Neural cell (in vitro differentiated cells): ENCODE data around the gene SLBP. TPM values are rescaled to one million over a fixed set of nuclear protein-coding genes. Genes with fewer than 3 reads are reported as not detected.

Source experiments
- H2AFZ ChIP-seq: fragments of 200-600, 300-800 bp; sonication (generic), shearing (Covaris generic); 2 replicates; pipeline ENCODE4 v1.6.0; 2014; ENCODE audit warnings: low read depth, mild to moderate bottlenecking, antibody characterized with exemption, low read length, moderate library complexity
- H3F3A ChIP-seq: fragments of 200-600 bp; shearing (Covaris generic); 2 replicates; pipeline ENCODE4 v1.6.1; 2016; ENCODE audit warnings: mild to moderate bottlenecking, moderate library complexity, mixed read lengths, antibody characterized with exemption, low read length; ENCODE audit not compliant: insufficient read depth, poor library complexity, severe bottlenecking
- H3K27ac ChIP-seq: fragments of 200-600, 300-800 bp; sonication (generic), shearing (Covaris generic); 2 replicates; pipeline ENCODE4 v1.5.1; 2014; ENCODE audit warnings: mild to moderate bottlenecking, low read length, moderate library complexity
- H3K27me3 ChIP-seq: fragments of 300-800, 200-600 bp; sonication (generic), shearing (Covaris generic); 2 replicates; pipeline ENCODE4 v1.6.0; 2014; ENCODE audit warnings: mild to moderate bottlenecking, low read depth, low read length, moderate library complexity; ENCODE audit not compliant: insufficient read depth
- H3K36me3 ChIP-seq: fragments of 300-800, 200-600 bp; sonication (generic), shearing (Covaris generic); 2 replicates; pipeline ENCODE4 v1.5.1; 2014; ENCODE audit warnings: mild to moderate bottlenecking, antibody characterized with exemption, low read length, moderate library complexity; ENCODE audit not compliant: insufficient read depth
- H3K4me2 ChIP-seq: fragments of 300-800, 200-600 bp; sonication (generic), shearing (Covaris generic); 2 replicates; pipeline ENCODE4 v1.6.0; 2014; ENCODE audit warnings: mild to moderate bottlenecking, low read length
- H3K4me3 ChIP-seq: fragments of 300-800, 200-600 bp; sonication (generic), shearing (Covaris generic); 2 replicates; pipeline ENCODE4 v1.5.1; 2014; ENCODE audit warnings: mild to moderate bottlenecking, low read length, moderate library complexity
- H3K79me2 ChIP-seq: fragments of 200-600 bp; shearing (Covaris generic); replicated peaks from 2 replicates; pipeline ENCODE4 v1.6.0; 2014; ENCODE audit warnings: mild to moderate bottlenecking, low read length, moderate library complexity; ENCODE audit not compliant: insufficient read depth
- H3K9ac ChIP-seq: fragments of 300-800, 200-600 bp; sonication (generic), shearing (Covaris generic); 2 replicates; pipeline ENCODE4 v1.6.1; 2016; ENCODE audit warnings: mild to moderate bottlenecking, low read length, mixed read lengths
- H3K9me2 ChIP-seq: fragments of 200-600 bp; shearing (Covaris generic); 2 replicates; pipeline ENCODE4 v1.6.1; 2016; ENCODE audit warnings: mild to moderate bottlenecking, low read length, mixed read lengths; ENCODE audit not compliant: insufficient read depth
- H3K9me3 ChIP-seq: fragments of 200-600, 300-800 bp; sonication (generic), shearing (Covaris generic); 2 replicates; pipeline ENCODE4 v1.6.1; 2016; ENCODE audit warnings: mild to moderate bottlenecking, mixed run types, low read length, moderate library complexity, mixed read lengths
- H4K20me1 ChIP-seq: fragments of 200-600 bp; shearing (Covaris generic); 2 replicates; pipeline ENCODE4 v1.6.1; 2016; ENCODE audit warnings: mild to moderate bottlenecking, mixed run types; ENCODE audit not compliant: insufficient read depth
- EP300 ChIP-seq: fragments of 450-650 bp; conservative IDR thresholded peaks from 2 replicates; pipeline ENCODE4 v1.6.1; 2014; ENCODE audit warnings: antibody characterized with exemption, mild to moderate bottlenecking, moderate library complexity; ENCODE audit not compliant: poor library complexity, severe bottlenecking
- EZH2 ChIP-seq: fragments of 200-600, 300-800 bp; shearing (Covaris generic), sonication (generic); IDR thresholded peaks from 2 replicates; pipeline ENCODE4 v1.6.1; 2014; ENCODE audit warnings: antibody characterized with exemption, low read length, borderline replicate concordance, mild to moderate bottlenecking; ENCODE audit not compliant: insufficient read depth, poor library complexity, severe bottlenecking
- MXI1 ChIP-seq: fragments of 450-650 bp; conservative IDR thresholded peaks from 2 replicates; pipeline ENCODE4 v1.6.1; 2014; ENCODE audit warnings: antibody characterized with exemption, mild to moderate bottlenecking; ENCODE audit not compliant: poor library complexity, severe bottlenecking
- POLR2AphosphoS5 ChIP-seq: IDR thresholded peaks from 2 replicates; pipeline ENCODE4 v1.6.1; 2012
- RAD21 ChIP-seq: fragments of 450-650 bp; conservative IDR thresholded peaks from 2 replicates; pipeline ENCODE4 v1.6.1; 2014; ENCODE audit warnings: antibody characterized with exemption, mild to moderate bottlenecking, moderate library complexity
- SMC3 ChIP-seq: fragments of 450-650 bp; conservative IDR thresholded peaks from 2 replicates; pipeline ENCODE4 v1.6.1; 2014; ENCODE audit warnings: antibody characterized with exemption, mild to moderate bottlenecking, moderate library complexity; ENCODE audit not compliant: poor library complexity
- TAF1 ChIP-seq: IDR thresholded peaks from 2 replicates; pipeline ENCODE4 v1.6.1; 2012; ENCODE audit warnings: low read depth
- polyA plus RNA-seq: library from polyadenylated mRNA; depleted of rRNA; stranded (reverse); fragments of >200 nt; gene quantifications from 2 replicates; pipeline ENCODE4 v1.2.3, GENCODE V29; 2014
- TF ChIP-seq, protein P1 (sequence below): fragments of 450-650 bp; IDR thresholded peaks from 2 replicates; pipeline ENCODE4 v1.5.1; 2014; ENCODE audit warnings: antibody characterized with exemption, mild to moderate bottlenecking, moderate library complexity; ENCODE audit not compliant: poor library complexity, severe bottlenecking
- TF ChIP-seq, protein P2 (sequence below): IDR thresholded peaks from 2 replicates; pipeline ENCODE4 v1.6.1; 2012; ENCODE audit warnings: borderline replicate concordance

The SLBP gene
- polyA plus RNA-seq, 1 donor from 2014 or later, result 111 TPM

DNA sequence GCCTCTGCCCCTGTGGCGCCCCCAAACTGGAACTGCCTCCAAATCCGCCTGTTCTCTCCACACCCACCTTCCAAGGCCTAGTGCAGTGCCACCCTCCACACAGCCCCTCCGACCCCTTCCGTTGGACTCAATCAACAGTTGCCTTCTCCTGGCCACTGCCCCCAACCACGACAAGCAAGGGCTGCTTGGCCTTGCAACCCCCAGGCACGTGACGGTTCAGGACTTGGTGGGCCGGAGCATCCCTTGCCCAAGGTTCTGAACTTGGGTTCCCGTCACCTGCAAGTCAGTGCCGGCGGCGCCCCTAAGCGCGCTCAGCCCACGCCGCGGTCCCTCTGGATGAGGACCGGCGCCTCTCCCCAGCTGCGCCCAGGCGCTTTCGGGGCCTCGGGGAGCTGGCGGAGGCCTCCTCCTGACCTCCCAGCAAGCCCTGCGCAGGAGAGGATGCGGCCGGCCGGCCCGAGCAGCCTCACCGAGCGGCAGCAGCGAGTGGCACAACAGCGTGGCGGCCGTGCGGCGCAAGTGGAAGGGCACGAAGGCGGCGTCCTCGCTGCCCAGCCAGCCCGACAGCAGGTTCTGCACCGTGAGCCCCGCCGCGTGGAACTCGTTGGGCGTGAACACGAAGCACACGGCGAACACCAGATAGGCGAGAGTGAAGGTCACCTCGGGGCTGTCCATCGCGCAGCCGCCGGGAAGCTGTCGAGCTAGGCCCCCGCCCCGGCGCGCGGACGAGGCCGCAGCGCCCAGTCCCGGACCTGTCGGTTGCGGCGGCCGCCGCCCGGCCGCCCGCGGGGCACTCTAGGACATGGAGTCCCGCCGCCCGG, 8.3 kb upstream of the SLBP start:
- H4K20me1 ChIP-seq, result no peaks in the 10 kb centered on the region
- no peaks in the 10 kb centered on the region for H3K36me3 ChIP-seq
- peak overlapping the region; percentile 95 for H3K4me3 ChIP-seq
- TF ChIP-seq RAD21, result no peak
- TF ChIP-seq TAF1, result peak; percentile 38
- TF ChIP-seq SMC3, result no peak
- TF ChIP-seq, protein P1, sequence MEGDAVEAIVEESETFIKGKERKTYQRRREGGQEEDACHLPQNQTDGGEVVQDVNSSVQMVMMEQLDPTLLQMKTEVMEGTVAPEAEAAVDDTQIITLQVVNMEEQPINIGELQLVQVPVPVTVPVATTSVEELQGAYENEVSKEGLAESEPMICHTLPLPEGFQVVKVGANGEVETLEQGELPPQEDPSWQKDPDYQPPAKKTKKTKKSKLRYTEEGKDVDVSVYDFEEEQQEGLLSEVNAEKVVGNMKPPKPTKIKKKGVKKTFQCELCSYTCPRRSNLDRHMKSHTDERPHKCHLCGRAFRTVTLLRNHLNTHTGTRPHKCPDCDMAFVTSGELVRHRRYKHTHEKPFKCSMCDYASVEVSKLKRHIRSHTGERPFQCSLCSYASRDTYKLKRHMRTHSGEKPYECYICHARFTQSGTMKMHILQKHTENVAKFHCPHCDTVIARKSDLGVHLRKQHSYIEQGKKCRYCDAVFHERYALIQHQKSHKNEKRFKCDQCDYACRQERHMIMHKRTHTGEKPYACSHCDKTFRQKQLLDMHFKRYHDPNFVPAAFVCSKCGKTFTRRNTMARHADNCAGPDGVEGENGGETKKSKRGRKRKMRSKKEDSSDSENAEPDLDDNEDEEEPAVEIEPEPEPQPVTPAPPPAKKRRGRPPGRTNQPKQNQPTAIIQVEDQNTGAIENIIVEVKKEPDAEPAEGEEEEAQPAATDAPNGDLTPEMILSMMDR, result no peak
- no peak for TF ChIP-seq EZH2
- TF ChIP-seq POLR2AphosphoS5, result peak; percentile 28
- peak; percentile 62 for TF ChIP-seq MXI1
- peak overlapping the region; percentile 62 for H3K4me2 ChIP-seq
- peaks cover 20% of the 10 kb centered on the region for H3K79me2 ChIP-seq
- peak overlapping the region; percentile 52 for H3K27ac ChIP-seq
- no peaks in the 10 kb centered on the region for H3K9me3 ChIP-seq
- H3K9me2 ChIP-seq, result no peaks in the 10 kb centered on the region
- H3K9ac ChIP-seq, result peak overlapping the region; percentile 74
- H3F3A ChIP-seq, result no peaks in the 10 kb centered on the region
- peak overlapping the region; percentile 56 for H2AFZ ChIP-seq
- H3K27me3 ChIP-seq, result no peaks in the 10 kb centered on the region

DNA sequence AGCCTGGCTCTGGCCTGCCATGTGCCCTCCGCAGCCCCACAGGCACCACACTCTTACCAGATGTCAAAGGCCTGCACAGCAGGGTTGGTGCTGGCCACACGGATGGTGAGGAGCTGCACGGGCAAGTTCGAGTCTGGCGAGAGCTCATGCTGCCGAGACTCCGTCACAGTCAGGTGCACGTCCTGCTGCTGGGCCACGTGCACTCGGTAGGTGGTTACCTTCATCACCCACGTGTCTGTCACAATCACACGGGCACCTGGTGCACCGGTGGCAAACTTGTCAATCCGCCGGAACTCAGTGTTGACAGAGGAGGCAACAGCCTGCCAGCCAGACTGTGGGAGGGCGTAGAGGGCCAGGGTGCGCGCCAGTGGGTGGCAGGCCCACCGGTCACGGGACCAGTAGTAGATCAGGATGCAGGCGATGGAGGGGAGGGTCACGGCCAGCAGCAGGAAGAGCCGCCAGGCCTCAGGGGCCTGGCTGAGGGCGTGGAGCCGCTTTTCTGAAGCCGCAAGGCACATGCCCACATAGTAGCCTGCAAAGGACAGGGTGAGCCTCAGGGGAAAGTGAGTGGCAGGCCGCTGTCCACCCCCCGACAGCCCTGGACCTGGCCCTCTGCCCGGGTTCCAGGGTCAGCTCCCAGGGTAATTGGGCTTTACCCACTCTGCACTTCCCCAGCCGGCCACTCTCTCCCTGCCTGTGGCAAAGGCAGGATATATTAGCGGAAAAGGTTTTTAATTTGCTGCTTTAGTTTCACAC, 6.2 kb upstream of the SLBP start:
- no peak for TF ChIP-seq MXI1
- no peak for TF ChIP-seq EZH2
- TF ChIP-seq POLR2AphosphoS5, result no peak
- TF ChIP-seq EP300, result no peak
- no peak for TF ChIP-seq SMC3
- no peak for TF ChIP-seq TAF1
- TF ChIP-seq, protein P1, result no peak
- no peak for TF ChIP-seq RAD21
- TF ChIP-seq, protein P2, sequence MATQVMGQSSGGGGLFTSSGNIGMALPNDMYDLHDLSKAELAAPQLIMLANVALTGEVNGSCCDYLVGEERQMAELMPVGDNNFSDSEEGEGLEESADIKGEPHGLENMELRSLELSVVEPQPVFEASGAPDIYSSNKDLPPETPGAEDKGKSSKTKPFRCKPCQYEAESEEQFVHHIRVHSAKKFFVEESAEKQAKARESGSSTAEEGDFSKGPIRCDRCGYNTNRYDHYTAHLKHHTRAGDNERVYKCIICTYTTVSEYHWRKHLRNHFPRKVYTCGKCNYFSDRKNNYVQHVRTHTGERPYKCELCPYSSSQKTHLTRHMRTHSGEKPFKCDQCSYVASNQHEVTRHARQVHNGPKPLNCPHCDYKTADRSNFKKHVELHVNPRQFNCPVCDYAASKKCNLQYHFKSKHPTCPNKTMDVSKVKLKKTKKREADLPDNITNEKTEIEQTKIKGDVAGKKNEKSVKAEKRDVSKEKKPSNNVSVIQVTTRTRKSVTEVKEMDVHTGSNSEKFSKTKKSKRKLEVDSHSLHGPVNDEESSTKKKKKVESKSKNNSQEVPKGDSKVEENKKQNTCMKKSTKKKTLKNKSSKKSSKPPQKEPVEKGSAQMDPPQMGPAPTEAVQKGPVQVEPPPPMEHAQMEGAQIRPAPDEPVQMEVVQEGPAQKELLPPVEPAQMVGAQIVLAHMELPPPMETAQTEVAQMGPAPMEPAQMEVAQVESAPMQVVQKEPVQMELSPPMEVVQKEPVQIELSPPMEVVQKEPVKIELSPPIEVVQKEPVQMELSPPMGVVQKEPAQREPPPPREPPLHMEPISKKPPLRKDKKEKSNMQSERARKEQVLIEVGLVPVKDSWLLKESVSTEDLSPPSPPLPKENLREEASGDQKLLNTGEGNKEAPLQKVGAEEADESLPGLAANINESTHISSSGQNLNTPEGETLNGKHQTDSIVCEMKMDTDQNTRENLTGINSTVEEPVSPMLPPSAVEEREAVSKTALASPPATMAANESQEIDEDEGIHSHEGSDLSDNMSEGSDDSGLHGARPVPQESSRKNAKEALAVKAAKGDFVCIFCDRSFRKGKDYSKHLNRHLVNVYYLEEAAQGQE, result no peak
- Histone ChIP-seq H3K4me2 (no peak overlapping the region), H3K36me3 (no peaks in the 10 kb centered on the region), H2AFZ (no peak overlapping the region), H3F3A (no peaks in the 10 kb centered on the region), H3K9ac (no peak overlapping the region), H3K27me3 (no peaks in the 10 kb centered on the region), H3K4me3 (no peak overlapping the region), H4K20me1 (no peaks in the 10 kb centered on the region), H3K9me3 (no peaks in the 10 kb centered on the region), H3K27ac (no peak overlapping the region), H3K79me2 (peaks cover 20% of the 10 kb centered on the region), H3K9me2 (no peaks in the 10 kb centered on the region)
